Measurements from ENCODE around the gene NEMP2.

DNA sequence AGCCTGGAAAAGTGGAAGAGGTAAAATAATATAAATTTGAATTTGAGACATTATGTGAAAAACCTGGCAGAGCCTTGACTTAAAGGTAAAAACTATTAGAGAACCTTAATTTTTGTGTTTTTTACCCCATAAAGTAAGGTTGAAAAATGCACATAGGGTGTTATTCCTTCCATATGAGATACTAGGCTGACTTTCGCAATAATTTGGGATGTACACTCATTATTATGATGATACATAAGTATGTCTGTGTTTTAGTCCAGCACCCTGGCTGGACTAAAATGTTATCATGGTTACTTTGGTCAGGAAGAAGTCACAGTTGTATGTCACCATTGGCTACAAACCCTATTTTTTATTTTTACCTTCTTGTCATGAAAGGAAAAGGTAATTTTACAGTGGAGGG, 19.8 kb downstream of the NEMP2 start:
- TF ChIP-seq, protein P1, sequence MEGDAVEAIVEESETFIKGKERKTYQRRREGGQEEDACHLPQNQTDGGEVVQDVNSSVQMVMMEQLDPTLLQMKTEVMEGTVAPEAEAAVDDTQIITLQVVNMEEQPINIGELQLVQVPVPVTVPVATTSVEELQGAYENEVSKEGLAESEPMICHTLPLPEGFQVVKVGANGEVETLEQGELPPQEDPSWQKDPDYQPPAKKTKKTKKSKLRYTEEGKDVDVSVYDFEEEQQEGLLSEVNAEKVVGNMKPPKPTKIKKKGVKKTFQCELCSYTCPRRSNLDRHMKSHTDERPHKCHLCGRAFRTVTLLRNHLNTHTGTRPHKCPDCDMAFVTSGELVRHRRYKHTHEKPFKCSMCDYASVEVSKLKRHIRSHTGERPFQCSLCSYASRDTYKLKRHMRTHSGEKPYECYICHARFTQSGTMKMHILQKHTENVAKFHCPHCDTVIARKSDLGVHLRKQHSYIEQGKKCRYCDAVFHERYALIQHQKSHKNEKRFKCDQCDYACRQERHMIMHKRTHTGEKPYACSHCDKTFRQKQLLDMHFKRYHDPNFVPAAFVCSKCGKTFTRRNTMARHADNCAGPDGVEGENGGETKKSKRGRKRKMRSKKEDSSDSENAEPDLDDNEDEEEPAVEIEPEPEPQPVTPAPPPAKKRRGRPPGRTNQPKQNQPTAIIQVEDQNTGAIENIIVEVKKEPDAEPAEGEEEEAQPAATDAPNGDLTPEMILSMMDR (IDR thresholded peaks at IDR 0.05; ENCODE audit: insufficient read depth, low read length): no peak
- TF ChIP-seq, protein P2, sequence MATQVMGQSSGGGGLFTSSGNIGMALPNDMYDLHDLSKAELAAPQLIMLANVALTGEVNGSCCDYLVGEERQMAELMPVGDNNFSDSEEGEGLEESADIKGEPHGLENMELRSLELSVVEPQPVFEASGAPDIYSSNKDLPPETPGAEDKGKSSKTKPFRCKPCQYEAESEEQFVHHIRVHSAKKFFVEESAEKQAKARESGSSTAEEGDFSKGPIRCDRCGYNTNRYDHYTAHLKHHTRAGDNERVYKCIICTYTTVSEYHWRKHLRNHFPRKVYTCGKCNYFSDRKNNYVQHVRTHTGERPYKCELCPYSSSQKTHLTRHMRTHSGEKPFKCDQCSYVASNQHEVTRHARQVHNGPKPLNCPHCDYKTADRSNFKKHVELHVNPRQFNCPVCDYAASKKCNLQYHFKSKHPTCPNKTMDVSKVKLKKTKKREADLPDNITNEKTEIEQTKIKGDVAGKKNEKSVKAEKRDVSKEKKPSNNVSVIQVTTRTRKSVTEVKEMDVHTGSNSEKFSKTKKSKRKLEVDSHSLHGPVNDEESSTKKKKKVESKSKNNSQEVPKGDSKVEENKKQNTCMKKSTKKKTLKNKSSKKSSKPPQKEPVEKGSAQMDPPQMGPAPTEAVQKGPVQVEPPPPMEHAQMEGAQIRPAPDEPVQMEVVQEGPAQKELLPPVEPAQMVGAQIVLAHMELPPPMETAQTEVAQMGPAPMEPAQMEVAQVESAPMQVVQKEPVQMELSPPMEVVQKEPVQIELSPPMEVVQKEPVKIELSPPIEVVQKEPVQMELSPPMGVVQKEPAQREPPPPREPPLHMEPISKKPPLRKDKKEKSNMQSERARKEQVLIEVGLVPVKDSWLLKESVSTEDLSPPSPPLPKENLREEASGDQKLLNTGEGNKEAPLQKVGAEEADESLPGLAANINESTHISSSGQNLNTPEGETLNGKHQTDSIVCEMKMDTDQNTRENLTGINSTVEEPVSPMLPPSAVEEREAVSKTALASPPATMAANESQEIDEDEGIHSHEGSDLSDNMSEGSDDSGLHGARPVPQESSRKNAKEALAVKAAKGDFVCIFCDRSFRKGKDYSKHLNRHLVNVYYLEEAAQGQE (IDR thresholded peaks at IDR 0.05; ENCODE audit: insufficient replicate concordance, low read depth): no peak

All from HL-60 (cell line).